Central memory CD8-positive, alpha-beta T cell (primary cell): ENCODE measurements around the gene ZNF462.

Source experiments
- ATAC-seq: fragments of 150-1000 bp; cut with Tn5 transposase; replicated peaks from 2 replicates; pipeline ENCODE4 v1.10.0; 2022; ENCODE audit warnings: mild to moderate bottlenecking, moderate FRiP score, moderate number of reproducible peaks; ENCODE audit not compliant: poor library complexity, severe bottlenecking; ENCODE audit errors: extremely low read depth
- DNase-seq, 2 donors: peaks; one replicate each; pipeline ENCODE4 v3.0.0; 2021; ENCODE audit warnings: low spot score in 2 of 2
- H3K27ac Mint-ChIP-seq: one replicate; pipeline ENCODE4 v1.8.0; 2022; ENCODE audit warnings: low read depth, mild to moderate bottlenecking, moderate library complexity, mixed read lengths
- H3K27me3 Mint-ChIP-seq: one replicate; pipeline ENCODE4 v1.8.0; 2022; ENCODE audit warnings: mixed read lengths
- H3K36me3 Mint-ChIP-seq: one replicate; pipeline ENCODE4 v1.8.0; 2022; ENCODE audit warnings: mild to moderate bottlenecking, moderate library complexity, mixed read lengths; ENCODE audit not compliant: insufficient read depth
- H3K4me1 Mint-ChIP-seq: one replicate; pipeline ENCODE4 v1.8.0; 2022; ENCODE audit warnings: mixed read lengths
- H3K4me3 Mint-ChIP-seq: one replicate; pipeline ENCODE4 v1.8.0; 2022; ENCODE audit warnings: mild to moderate bottlenecking, moderate library complexity, mixed read lengths
- H3K9me3 Mint-ChIP-seq: one replicate; pipeline ENCODE4 v1.8.0; 2022; ENCODE audit warnings: mixed read lengths

Gene ZNF462

DNA sequence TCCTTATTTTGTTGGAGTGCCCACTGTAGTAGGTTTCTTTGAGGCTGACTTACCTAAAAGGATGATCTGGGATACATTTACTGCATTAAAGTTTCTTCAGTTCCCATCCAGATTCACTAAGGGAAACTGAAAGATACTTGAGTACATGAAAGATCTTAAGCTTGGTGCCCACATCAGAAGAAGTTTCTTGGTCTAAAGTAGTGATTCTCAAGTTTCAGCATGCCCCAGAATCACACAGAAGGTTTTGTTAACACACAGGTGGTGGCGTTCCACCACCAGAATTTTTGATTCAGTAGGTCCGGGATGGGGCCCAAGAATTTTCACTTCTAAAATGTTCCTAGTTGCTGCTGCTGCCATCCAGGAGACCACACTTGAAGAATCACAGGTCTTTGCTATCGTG lies 171.0 kb downstream of the ZNF462 start:
- H3K27me3 Mint-ChIP-seq, result peaks cover 18% of the 10 kb centered on the region
- H3K4me3 Mint-ChIP-seq, result no peak overlapping the region
- no peaks in the 10 kb centered on the region for H3K36me3 Mint-ChIP-seq
- H3K27ac Mint-ChIP-seq, result no peak overlapping the region
- no peaks in the 10 kb centered on the region for H3K4me1 Mint-ChIP-seq
- peaks cover 4% of the 10 kb centered on the region for H3K9me3 Mint-ChIP-seq
- DNase-seq (no peak), ATAC-seq (no peak)

DNA sequence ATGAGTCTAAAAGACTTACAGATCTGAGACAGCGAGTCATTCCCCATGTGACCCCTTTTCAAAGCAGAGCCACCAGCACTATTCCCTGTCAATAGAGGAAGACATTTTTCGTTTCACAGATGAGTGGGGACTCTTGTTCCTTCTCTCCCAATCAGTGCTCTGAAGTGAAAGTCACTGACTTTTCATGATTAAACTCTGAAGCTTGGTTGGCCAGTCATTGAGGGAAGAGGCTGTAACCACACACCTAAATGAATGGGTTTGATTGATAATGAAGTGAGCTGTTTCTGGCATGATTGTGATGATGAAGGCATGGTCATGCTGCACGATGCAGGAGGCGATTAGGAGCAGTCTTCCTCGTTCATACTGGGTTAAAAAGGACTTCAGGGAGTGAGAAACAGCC lies 171.9 kb downstream of the ZNF462 start:
- Mint-ChIP-seq H3K27me3 (peaks cover 18% of the 10 kb centered on the region), H3K27ac (no peak overlapping the region), H3K36me3 (no peaks in the 10 kb centered on the region), H3K9me3 (peaks cover 4% of the 10 kb centered on the region), H3K4me1 (no peaks in the 10 kb centered on the region), H3K4me3 (no peak overlapping the region)
- no peak for ATAC-seq
- DNase-seq, result no peak

DNA sequence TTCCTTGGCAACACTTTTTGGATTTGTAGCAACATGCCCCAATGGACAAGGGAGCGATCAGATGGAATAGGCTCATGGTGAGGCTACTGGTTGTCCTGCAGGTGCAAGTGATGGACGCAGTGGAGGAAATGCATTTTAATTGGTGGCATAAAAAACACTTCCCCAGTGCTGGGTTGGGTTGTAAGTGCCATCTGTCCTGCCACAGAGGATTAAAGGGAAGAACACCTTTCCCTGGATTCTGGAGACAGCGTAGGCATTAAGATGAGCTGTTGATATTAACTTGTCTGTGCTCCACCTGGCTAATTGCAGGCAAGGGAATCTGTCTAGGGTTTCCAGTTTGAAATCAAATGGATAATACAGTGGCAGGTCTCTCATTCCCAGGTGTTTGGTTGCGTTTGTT lies 173.4 kb downstream of the ZNF462 start:
- no peak for DNase-seq
- Mint-ChIP-seq H3K4me3 (no peak overlapping the region), H3K27me3 (peaks cover 18% of the 10 kb centered on the region), H3K27ac (no peak overlapping the region), H3K9me3 (peaks cover 4% of the 10 kb centered on the region), H3K36me3 (no peaks in the 10 kb centered on the region), H3K4me1 (no peaks in the 10 kb centered on the region)
- no peak for ATAC-seq

DNA sequence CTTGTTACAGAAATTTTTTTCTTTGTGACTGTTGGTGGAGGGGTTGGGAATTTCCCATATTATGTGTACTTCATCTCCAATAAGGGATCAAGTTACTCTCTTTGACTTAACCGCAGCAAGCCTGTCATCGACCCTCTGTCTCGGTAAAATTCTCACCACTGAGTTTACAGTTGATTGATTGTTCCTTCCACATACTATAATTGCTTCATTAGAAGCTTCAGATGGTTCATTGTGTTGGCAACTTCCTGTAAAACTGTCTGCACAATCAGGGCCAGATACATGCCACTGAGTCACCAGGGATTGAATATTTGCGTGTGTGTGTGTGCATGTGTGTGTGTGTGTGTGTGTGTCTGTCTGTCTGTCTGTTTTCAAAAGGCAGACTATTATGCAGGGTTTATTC lies 176.6 kb downstream of the ZNF462 start:
- H3K36me3 Mint-ChIP-seq, result no peaks in the 10 kb centered on the region
- no peak overlapping the region for H3K4me3 Mint-ChIP-seq
- ATAC-seq (no peak), DNase-seq (no peak)
- no peaks in the 10 kb centered on the region for H3K27me3 Mint-ChIP-seq
- no peaks in the 10 kb centered on the region for H3K4me1 Mint-ChIP-seq
- H3K9me3 Mint-ChIP-seq, result peaks cover 2% of the 10 kb centered on the region
- H3K27ac Mint-ChIP-seq, result no peak overlapping the region

DNA sequence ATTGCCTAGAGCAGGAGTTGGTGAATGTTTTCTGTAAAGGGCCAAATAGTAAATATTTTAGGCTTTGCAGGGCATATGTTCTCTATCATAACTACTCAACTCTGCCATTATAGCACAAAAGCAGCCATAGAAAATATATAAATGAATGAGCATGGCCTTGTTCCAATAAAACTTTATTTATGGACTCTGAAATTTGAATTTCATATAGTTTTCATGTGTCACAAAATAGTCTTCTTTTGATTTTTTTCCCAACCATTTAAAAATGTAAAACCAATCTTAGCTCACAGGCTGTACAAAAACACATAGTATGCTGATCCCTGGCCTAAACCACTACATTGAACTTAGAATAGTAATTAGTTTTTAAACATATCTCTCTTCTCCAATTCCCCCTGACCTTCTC lies 179.6 kb downstream of the ZNF462 start:
- H3K27me3 Mint-ChIP-seq, result no peaks in the 10 kb centered on the region
- H3K27ac Mint-ChIP-seq, result no peak overlapping the region
- no peaks in the 10 kb centered on the region for H3K4me1 Mint-ChIP-seq
- no peak overlapping the region for H3K4me3 Mint-ChIP-seq
- ATAC-seq (no peak), DNase-seq (no peak)
- H3K36me3 Mint-ChIP-seq, result no peaks in the 10 kb centered on the region
- no peaks in the 10 kb centered on the region for H3K9me3 Mint-ChIP-seq

DNA sequence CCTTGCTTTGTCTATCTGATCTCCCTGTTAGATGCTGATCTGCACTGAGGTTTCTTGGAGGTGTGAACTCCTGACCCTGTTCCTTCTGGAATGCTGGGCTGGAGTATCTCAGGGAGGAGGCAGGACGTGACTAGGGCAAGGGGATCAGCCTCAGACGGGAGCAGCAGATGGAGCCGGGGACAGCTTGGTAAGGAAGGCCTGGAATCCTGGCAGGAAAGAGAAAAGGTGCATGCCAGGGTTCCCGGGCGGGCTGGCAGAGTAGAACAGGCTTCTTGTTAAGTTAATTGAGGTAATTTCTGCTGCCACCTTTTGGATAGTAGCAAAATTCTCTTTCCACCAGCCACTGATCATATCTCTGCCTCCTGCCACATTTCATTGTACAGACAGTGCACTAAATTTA lies 180.9 kb downstream of the ZNF462 start:
- DNase-seq, result no peak
- Mint-ChIP-seq H3K4me3 (no peak overlapping the region), H3K27me3 (no peaks in the 10 kb centered on the region), H3K4me1 (no peaks in the 10 kb centered on the region), H3K36me3 (no peaks in the 10 kb centered on the region), H3K9me3 (no peaks in the 10 kb centered on the region), H3K27ac (no peak overlapping the region)
- ATAC-seq, result no peak

DNA sequence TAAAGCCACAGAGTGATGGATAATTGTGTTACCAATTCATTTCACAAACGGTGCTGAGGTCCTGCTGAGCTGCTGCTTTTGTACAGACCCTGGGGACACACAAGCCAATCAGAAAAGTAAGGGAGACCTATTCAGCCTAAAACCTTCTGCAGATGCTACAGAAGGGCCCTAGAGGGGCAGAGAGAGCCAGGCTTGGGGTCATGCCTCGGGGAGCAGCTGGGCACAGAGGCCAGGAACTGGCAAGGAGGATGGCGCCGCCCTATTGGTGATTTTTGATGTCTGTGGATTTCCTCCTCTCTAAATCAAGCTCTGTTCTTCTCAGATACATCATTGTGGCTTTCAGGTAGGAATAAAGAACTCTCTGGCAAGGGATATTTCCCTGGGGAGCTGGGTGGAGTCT lies 181.9 kb downstream of the ZNF462 start:
- ATAC-seq (no peak), DNase-seq (no peak)
- H3K27me3 Mint-ChIP-seq, result no peaks in the 10 kb centered on the region
- H3K4me1 Mint-ChIP-seq, result no peaks in the 10 kb centered on the region
- no peak overlapping the region for H3K4me3 Mint-ChIP-seq
- no peak overlapping the region for H3K27ac Mint-ChIP-seq
- no peaks in the 10 kb centered on the region for H3K9me3 Mint-ChIP-seq
- H3K36me3 Mint-ChIP-seq, result no peaks in the 10 kb centered on the region

DNA sequence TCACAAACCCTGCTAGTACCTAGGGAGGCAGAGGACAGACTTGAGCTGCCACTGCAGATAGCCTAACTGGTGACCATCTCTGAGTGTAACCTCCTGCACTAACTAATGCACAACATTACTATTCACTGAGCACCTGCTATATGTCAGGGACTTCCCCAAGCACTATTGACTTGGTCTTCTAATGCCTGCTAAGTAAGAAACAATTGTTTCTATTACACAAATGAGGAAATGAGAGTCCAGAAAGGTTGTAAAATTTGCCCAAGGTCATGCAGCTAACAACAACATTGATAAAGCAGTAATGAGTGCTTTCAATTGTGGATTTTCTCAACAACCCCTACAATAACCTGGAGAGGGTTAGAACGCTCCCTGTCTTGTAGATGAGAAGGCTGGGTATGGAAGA lies 183.7 kb downstream of the ZNF462 start:
- Mint-ChIP-seq H3K27me3 (no peaks in the 10 kb centered on the region), H3K9me3 (no peaks in the 10 kb centered on the region), H3K4me3 (no peak overlapping the region), H3K4me1 (no peaks in the 10 kb centered on the region), H3K36me3 (peaks cover 1% of the 10 kb centered on the region), H3K27ac (no peak overlapping the region)
- no peak for ATAC-seq
- no peak for DNase-seq

DNA sequence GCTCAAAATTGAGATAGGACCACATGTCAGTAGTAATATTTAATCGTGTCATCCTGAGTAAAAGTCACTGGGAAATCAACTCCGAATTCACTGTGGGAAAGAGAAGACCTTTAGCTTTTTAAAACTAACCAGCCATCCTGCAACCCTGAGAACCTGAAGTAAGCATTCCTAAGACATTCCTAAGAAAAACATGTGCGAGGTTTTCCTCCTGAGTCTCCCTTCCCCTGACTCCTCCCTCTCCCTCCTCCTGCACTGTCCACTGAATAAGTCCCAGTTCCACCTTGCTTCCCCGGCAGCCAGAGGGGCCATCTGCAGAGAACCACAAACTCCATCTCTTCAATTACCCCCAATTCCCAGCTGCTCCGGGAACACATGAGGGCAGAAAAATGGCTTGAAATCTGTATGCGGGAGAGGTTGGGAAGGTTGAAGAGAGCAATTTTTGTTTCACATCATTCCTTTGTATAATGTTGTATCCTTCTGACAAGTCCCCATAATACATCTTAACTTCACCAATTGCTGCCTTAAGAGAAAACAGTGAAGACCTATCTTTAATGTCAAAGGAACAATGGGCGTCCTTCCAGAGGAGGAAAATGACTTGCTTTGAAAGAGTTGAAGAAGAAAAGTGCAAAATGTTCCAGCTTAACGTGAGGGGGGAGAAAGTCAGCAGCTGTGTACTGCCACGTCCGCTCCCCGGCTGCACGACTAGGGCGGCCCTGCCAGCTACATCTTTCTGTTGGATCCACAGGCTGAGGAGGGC lies 186.3 kb downstream of the ZNF462 start:
- no peaks in the 10 kb centered on the region for H3K27me3 Mint-ChIP-seq
- ATAC-seq, result no peak
- no peaks in the 10 kb centered on the region for H3K9me3 Mint-ChIP-seq
- H3K4me1 Mint-ChIP-seq, result no peaks in the 10 kb centered on the region
- no peak for DNase-seq
- no peak overlapping the region for H3K27ac Mint-ChIP-seq
- peaks cover 1% of the 10 kb centered on the region for H3K36me3 Mint-ChIP-seq
- H3K4me3 Mint-ChIP-seq, result no peak overlapping the region

DNA sequence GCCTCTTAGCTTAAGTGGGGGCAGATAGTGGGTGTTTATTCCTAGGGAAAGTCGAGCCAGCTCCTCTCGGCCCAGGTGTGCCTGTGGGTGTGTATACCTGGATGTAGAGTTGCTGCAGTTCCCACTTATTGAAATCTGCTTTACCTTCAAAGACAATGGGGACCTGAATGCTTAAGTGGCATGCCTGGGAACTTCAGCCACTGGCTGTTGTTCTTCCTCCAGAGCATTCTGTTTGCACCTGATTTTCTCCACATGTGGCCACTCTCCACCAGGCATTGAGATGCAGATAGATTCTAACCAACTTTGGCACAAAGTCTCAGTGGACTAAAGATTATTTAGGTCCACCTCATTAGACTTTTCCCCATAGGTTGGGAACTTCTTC lies 186.8 kb downstream of the ZNF462 start:
- H3K9me3 Mint-ChIP-seq, result no peaks in the 10 kb centered on the region
- H3K27ac Mint-ChIP-seq, result no peak overlapping the region
- DNase-seq (no peak), ATAC-seq (no peak)
- no peaks in the 10 kb centered on the region for H3K27me3 Mint-ChIP-seq
- H3K36me3 Mint-ChIP-seq, result peaks cover 1% of the 10 kb centered on the region
- H3K4me3 Mint-ChIP-seq, result no peak overlapping the region
- H3K4me1 Mint-ChIP-seq, result no peaks in the 10 kb centered on the region

DNA sequence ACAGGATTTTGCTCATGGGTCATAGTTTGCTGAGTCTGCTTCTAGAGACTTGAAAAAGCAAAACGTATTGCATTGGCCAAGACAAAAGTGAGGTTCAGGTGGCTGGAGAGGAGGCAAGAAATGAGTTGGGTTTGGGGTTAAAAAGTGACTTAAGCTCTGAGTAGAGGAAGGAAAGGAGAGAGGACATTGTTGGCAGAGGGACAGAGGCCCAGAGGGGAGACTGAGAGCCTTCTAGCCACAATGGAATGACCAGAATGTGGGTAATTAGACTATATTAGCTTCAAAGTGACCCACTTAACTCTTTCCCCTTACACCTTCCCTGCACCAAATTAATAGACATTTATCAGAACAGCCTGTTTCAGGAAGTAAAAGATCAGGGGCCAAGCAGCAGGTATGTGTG lies 188.4 kb downstream of the ZNF462 start:
- Mint-ChIP-seq H3K27ac (no peak overlapping the region), H3K27me3 (no peaks in the 10 kb centered on the region), H3K36me3 (peaks cover 1% of the 10 kb centered on the region), H3K4me3 (no peak overlapping the region), H3K4me1 (no peaks in the 10 kb centered on the region), H3K9me3 (no peaks in the 10 kb centered on the region)
- no peak for DNase-seq
- no peak for ATAC-seq

DNA sequence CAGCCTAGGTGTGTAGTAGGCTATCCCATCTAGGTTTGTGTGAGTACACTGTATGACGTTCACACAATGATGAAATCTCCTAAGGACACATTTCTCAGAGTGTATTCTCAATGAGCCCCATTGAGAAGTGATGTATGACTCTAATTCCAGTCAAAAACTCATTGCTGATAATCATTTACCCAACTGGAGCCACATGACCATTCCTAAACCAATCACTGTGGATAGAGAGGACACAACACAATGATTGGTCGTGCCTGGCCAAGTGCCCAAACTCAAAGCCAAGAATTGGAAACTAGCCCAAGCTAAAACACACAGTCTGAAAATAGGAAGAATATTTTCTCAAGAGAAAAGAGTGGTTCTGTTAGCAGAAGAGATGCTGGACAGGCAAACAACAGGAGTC lies 191.2 kb downstream of the ZNF462 start:
- Mint-ChIP-seq H3K4me3 (no peak overlapping the region), H3K27me3 (no peaks in the 10 kb centered on the region), H3K27ac (no peak overlapping the region), H3K9me3 (no peaks in the 10 kb centered on the region), H3K4me1 (no peaks in the 10 kb centered on the region), H3K36me3 (peaks cover 1% of the 10 kb centered on the region)
- DNase-seq (no peak), ATAC-seq (no peak)

DNA sequence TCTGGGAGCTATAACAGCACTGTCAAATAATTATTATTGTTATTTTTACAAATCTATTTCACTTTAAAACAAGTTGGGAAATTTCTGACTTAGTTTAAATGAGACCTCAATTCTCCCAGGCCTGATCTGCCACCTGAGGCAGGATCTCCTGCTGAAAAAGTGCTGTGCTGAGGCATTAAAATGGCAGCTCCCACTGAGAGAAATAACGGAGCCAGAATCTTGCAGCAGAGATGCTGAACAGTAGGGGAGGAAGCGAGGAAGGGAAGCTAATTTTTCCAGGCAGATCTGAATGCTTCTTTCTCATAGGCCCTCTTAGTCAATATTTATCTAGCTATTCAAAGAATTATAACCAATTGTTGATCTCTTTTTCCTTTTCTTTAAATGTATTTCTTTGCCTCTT lies 196.3 kb downstream of the ZNF462 start:
- no peaks in the 10 kb centered on the region for H3K9me3 Mint-ChIP-seq
- no peaks in the 10 kb centered on the region for H3K4me1 Mint-ChIP-seq
- ATAC-seq (no peak), DNase-seq (no peak)
- H3K4me3 Mint-ChIP-seq, result no peak overlapping the region
- no peak overlapping the region for H3K27ac Mint-ChIP-seq
- H3K27me3 Mint-ChIP-seq, result no peaks in the 10 kb centered on the region
- H3K36me3 Mint-ChIP-seq, result no peaks in the 10 kb centered on the region

DNA sequence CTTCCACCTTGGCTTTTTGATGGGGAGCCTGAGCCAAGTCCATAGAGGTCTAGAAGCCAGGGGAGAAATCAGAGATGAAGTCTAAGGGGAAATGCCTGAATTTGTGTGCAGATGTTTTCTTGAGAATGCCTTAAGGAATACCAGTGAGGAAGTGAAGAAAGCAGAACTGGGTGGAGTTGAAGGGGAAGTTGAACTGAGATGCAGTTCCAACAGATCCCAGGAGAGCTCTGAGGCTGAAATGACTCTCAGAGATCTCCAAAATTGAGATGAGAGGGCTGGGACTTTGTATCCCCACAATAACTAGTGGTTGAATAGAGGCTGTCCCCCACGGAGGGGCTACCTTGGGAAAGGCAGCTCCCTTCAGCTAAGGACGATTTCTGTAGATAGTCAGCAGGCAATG lies 197.1 kb downstream of the ZNF462 start:
- Mint-ChIP-seq H3K4me1 (no peaks in the 10 kb centered on the region), H3K4me3 (no peak overlapping the region), H3K27me3 (no peaks in the 10 kb centered on the region), H3K36me3 (no peaks in the 10 kb centered on the region), H3K27ac (no peak overlapping the region), H3K9me3 (no peaks in the 10 kb centered on the region)
- DNase-seq (no peak), ATAC-seq (no peak)
